Skeletal muscle satellite cell (primary cell): ENCODE results near the gene CENPV. TPM values are rescaled to one million over a fixed set of nuclear protein-coding genes. Genes with fewer than 3 reads are reported as not detected.
A peak's percentile ranks its signal among the peaks of the same experiment; 100 is the strongest.
"Not testable (repeated sequence)": the region's sequence is repeated elsewhere in the genome, so short reads cannot be mapped to it uniquely, and the experiment has no call there.

ENCODE experiments used
- H3K27me3 ChIP-seq: 2 replicates; pipeline ENCODE4 v1.7.0; 2013; ENCODE audit warnings: low read length; ENCODE audit not compliant: control insufficient read depth, insufficient read depth
- H3K36me3 ChIP-seq: 2 replicates; pipeline ENCODE4 v1.7.0; 2013; ENCODE audit warnings: mild to moderate bottlenecking, control low read depth, low read length; ENCODE audit not compliant: insufficient read depth
- H3K4me1 ChIP-seq: 2 replicates; pipeline ENCODE4 v1.7.0; 2013; ENCODE audit warnings: low read length; ENCODE audit not compliant: control insufficient read depth, insufficient read depth
- H3K4me2 ChIP-seq: 2 replicates; pipeline ENCODE4 v1.7.0; 2013; ENCODE audit warnings: mild to moderate bottlenecking, low read length
- H3K4me3 ChIP-seq: 2 replicates; pipeline ENCODE4 v1.7.0; 2013; ENCODE audit warnings: low read length
- H3K9ac ChIP-seq: 2 replicates; pipeline ENCODE4 v1.7.0; 2013; ENCODE audit warnings: mild to moderate bottlenecking, low read depth, low read length, moderate library complexity
- H3K9me3 ChIP-seq: replicated peaks from 2 replicates; pipeline ENCODE4 v1.7.0; 2013; ENCODE audit warnings: mild to moderate bottlenecking, control low read depth, low read length
- total RNA-seq: library from RNA; depleted of rRNA; stranded (reverse); fragments of >200 nt; gene quantifications from 2 replicates; pipeline ENCODE4 v1.2.3, GENCODE V29; 2012; rRNA removed

The CENPV gene
- total RNA-seq, result 11.4 and 17.5 TPM in 2 replicates

GRCh38 chr17:16353317-16354174, at the start of gene CENPV:
TSS of gene CENPV (minus strand) at chr17:16353469. CDS start at chr17:16353436, 33 bp downstream.
- H3K4me1 ChIP-seq, result peaks cover 8% of the 10 kb centered on the region
- no peaks in the 10 kb centered on the region for H3K9me3 ChIP-seq
- H3K27me3 ChIP-seq, result no peaks in the 10 kb centered on the region
- H3K36me3 ChIP-seq, result peaks cover 1% of the 10 kb centered on the region
- peak within 1 kb of the TSS; percentile 68 for H3K9ac ChIP-seq
- peak within 1 kb of the TSS; percentile 68 for H3K4me3 ChIP-seq
- H3K4me2 ChIP-seq, result peak within 1 kb of the TSS; percentile 86

GRCh38 chr17:16398270-16399267, 45.3 kb upstream of the CENPV start:
- H3K9me3 ChIP-seq, result no peaks in the 10 kb centered on the region
- no peak overlapping the region for H3K4me3 ChIP-seq
- H3K36me3 ChIP-seq, result no peaks in the 10 kb centered on the region
- H3K4me2 ChIP-seq, result no peak overlapping the region
- H3K27me3 ChIP-seq, result no peaks in the 10 kb centered on the region
- H3K4me1 ChIP-seq, result no peaks in the 10 kb centered on the region
- H3K9ac ChIP-seq, result no peak overlapping the region

- H3K27me3 ChIP-seq, H3K4me2 ChIP-seq, H3K9me3 ChIP-seq, H3K9ac ChIP-seq, H3K4me3 ChIP-seq, H3K4me1 ChIP-seq, H3K36me3 ChIP-seq: not testable (repeated sequence)
These were observed 43.4 kb upstream of the CENPV start for GRCh38 chr17:16396693-16397092.

GRCh38 chr17:16395887-16396286, 42.6 kb upstream of the CENPV start:
- H3K4me2 ChIP-seq, H3K9ac ChIP-seq, H3K9me3 ChIP-seq, H3K36me3 ChIP-seq, H3K4me3 ChIP-seq, H3K27me3 ChIP-seq, H3K4me1 ChIP-seq: not testable (repeated sequence)

- H3K27me3 ChIP-seq, H3K9me3 ChIP-seq, H3K36me3 ChIP-seq, H3K4me3 ChIP-seq, H3K9ac ChIP-seq, H3K4me1 ChIP-seq, H3K4me2 ChIP-seq: not testable (repeated sequence)
These were observed 39.2 kb upstream of the CENPV start for GRCh38 chr17:16392491-16392890.

- Histone ChIP-seq H3K4me3 (no peak overlapping the region), H3K27me3 (no peaks in the 10 kb centered on the region), H3K4me2 (no peak overlapping the region), H3K9me3 (no peaks in the 10 kb centered on the region), H3K4me1 (peaks cover 5% of the 10 kb centered on the region), H3K36me3 (no peaks in the 10 kb centered on the region), H3K9ac (no peak overlapping the region)
These were observed 38.2 kb upstream of the CENPV start for GRCh38 chr17:16391451-16391850.

- H3K4me2 ChIP-seq, result peak overlapping the region; percentile 87
- peaks cover 22% of the 10 kb centered on the region for H3K36me3 ChIP-seq
- H3K9me3 ChIP-seq, H3K27me3 ChIP-seq: not testable (repeated sequence)
- peaks cover 25% of the 10 kb centered on the region for H3K4me1 ChIP-seq
- H3K4me3 ChIP-seq, result peak overlapping the region; percentile 73
- peak overlapping the region; percentile 31 for H3K9ac ChIP-seq
These were observed 32.8 kb upstream of the CENPV start for GRCh38 chr17:16386126-16386507.

- peaks cover 22% of the 10 kb centered on the region for H3K36me3 ChIP-seq
- H3K4me3 ChIP-seq, result no peak overlapping the region
- no peaks in the 10 kb centered on the region for H3K9me3 ChIP-seq
- no peak overlapping the region for H3K4me2 ChIP-seq
- H3K4me1 ChIP-seq, result peaks cover 25% of the 10 kb centered on the region
- no peak overlapping the region for H3K9ac ChIP-seq
- no peaks in the 10 kb centered on the region for H3K27me3 ChIP-seq
These were observed 31.3 kb upstream of the CENPV start for GRCh38 chr17:16384557-16384956.

GRCh38 chr17:16383772-16384287, 30.6 kb upstream of the CENPV start:
- no peaks in the 10 kb centered on the region for H3K9me3 ChIP-seq

GRCh38 chr17:16383216-16383615, 29.9 kb upstream of the CENPV start:
- H3K4me2 ChIP-seq, result peak overlapping the region; percentile 82
- H3K9ac ChIP-seq, result no peak overlapping the region
- peaks cover 26% of the 10 kb centered on the region for H3K4me1 ChIP-seq
- H3K9me3 ChIP-seq, result no peaks in the 10 kb centered on the region
- no peaks in the 10 kb centered on the region for H3K27me3 ChIP-seq
- peaks cover 22% of the 10 kb centered on the region for H3K36me3 ChIP-seq
- H3K4me3 ChIP-seq, result peak overlapping the region; percentile 76

More at GRCh38 chr17:16383772-16384287, 30.6 kb upstream of the CENPV start:
- H3K4me2 ChIP-seq, result peak overlapping the region; percentile 82
- H3K27me3 ChIP-seq, result no peaks in the 10 kb centered on the region
- peaks cover 25% of the 10 kb centered on the region for H3K4me1 ChIP-seq
- H3K36me3 ChIP-seq, result peaks cover 22% of the 10 kb centered on the region
- H3K9ac ChIP-seq, result no peak overlapping the region
- H3K4me3 ChIP-seq, result no peak overlapping the region

GRCh38 chr17:16381496-16381820, 28.2 kb upstream of the CENPV start:
- Histone ChIP-seq H3K36me3 (peaks cover 22% of the 10 kb centered on the region), H3K4me3 (peak overlapping the region; percentile 76), H3K9me3 (no peaks in the 10 kb centered on the region), H3K4me1 (peaks cover 28% of the 10 kb centered on the region), H3K9ac (peak overlapping the region; percentile 89), H3K27me3 (no peaks in the 10 kb centered on the region), H3K4me2 (peak overlapping the region; percentile 82)
